Muscle layer of duodenum (tissue), 2 donors: Measurements from ENCODE around the gene PDLIM7.
A peak's percentile ranks its signal among the peaks of the same experiment; 100 is the strongest.

Source experiments
- H3K27ac ChIP-seq: one replicate; pipeline ENCODE4 v1.7.0; 2013; ENCODE audit warnings: mild to moderate bottlenecking, low read length
- H3K27me3 ChIP-seq: one replicate; pipeline ENCODE4 v1.7.0; 2013; ENCODE audit warnings: low read depth, mild to moderate bottlenecking, control low read depth, low read length
- H3K36me3 ChIP-seq, 2 donors: one replicate each; pipeline ENCODE4 v1.7.0; 2013; ENCODE audit warnings: low read length in 2 of 2, control low read depth in 1 of 2, mild to moderate bottlenecking in 1 of 2; ENCODE audit not compliant: insufficient read depth in 2 of 2, control insufficient read depth in 1 of 2
- H3K4me1 ChIP-seq, 2 donors: one replicate each; pipeline ENCODE4 v1.7.0; 2013; ENCODE audit warnings: low read length in 2 of 2, mild to moderate bottlenecking in 2 of 2, control low read depth in 1 of 2, moderate library complexity in 1 of 2; ENCODE audit not compliant: insufficient read depth in 2 of 2, control insufficient read depth in 1 of 2
- H3K4me3 ChIP-seq, 2 donors: one replicate each; pipeline ENCODE4 v1.7.0; 2013; ENCODE audit warnings: low read length in 2 of 2, low read depth in 1 of 2, mild to moderate bottlenecking in 1 of 2
- H3K9me3 ChIP-seq, 2 donors: one replicate each; pipeline ENCODE4 v1.7.0; 2013; ENCODE audit warnings: low read length in 2 of 2, control low read depth in 1 of 2, mild to moderate bottlenecking in 1 of 2; ENCODE audit not compliant: control insufficient read depth in 1 of 2
- donor health status: healthy.

The PDLIM7 gene, protein sequence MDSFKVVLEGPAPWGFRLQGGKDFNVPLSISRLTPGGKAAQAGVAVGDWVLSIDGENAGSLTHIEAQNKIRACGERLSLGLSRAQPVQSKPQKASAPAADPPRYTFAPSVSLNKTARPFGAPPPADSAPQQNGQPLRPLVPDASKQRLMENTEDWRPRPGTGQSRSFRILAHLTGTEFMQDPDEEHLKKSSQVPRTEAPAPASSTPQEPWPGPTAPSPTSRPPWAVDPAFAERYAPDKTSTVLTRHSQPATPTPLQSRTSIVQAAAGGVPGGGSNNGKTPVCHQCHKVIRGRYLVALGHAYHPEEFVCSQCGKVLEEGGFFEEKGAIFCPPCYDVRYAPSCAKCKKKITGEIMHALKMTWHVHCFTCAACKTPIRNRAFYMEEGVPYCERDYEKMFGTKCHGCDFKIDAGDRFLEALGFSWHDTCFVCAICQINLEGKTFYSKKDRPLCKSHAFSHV

DNA sequence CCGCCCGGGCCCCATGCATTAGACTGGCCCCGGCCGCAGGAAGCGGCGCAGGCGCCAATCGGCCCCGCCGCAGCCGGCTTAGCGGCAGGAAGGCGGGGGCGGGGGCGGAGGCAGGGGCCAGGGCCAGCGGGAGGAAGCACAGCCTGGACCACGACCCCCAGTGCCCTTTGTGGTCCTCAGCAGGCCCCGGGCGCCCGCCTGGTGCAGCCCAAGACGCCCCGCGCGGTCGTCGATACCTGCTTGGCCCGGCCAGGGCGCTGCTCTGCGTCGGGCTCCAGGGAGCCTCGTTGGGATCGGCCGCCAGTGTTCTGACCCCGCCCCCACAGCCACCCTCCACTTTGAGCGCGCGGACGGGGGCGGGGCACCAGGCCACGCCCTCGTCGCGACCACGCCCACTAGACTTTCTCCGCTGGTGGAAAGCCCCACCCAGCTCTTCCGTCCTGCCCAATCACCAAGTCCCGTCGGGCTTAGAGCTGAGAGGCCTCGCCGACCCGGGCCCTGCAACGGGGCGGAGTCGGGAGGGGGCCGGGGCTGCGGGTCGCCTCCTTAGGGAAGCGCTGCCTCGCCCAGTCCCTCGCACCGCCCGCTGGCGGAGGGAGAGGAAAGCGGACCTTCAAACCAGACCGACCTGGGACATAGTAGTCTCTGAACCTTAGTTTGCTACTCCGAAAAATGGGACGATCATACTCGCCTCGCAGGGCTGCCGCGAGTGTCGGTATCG, at the start of gene PDLIM7:
TSS of gene PDLIM7 (minus strand) at position 313 of the 721 bp plus-strand sequence. CDS start 1,092 bp downstream, outside the sequence.
- no peaks in the 10 kb centered on the region for H3K9me3 ChIP-seq
- H3K27ac ChIP-seq, result peak within 1 kb of the TSS; percentile 90
- no peaks in the 10 kb centered on the region for H3K27me3 ChIP-seq
- H3K36me3 ChIP-seq, result peaks cover 4 to 21% of the 10 kb centered on the region in 2 donors
- peaks cover 22 to 61% of the 10 kb centered on the region in 2 donors for H3K4me1 ChIP-seq
- peak within 1 kb of the TSS; percentile 62 to 88 for H3K4me3 ChIP-seq

DNA sequence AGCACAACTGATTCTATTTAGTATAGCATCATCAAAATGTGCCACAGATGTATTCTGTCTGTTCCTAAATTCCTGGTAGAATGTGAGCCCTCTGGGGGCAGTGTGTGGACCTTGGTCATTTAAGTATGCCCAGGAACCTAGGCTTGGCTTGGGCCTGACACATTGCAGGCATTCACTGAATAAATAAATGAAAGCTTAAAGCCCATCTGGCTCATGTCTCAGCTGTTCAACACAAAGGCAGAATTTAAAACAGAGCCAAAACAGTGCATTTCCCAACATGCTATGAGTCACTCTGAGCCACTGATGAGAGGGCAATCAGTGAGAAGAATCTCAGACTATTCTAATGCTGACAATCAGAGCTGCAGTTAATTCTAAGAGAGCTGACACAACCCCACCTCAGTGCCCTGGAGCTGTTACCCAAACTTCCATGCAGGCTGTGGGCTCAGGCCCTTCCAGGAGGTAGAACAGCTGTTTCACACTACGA, 48.9 kb upstream of the PDLIM7 start:
- Histone ChIP-seq H3K27ac (peak overlapping the region; percentile 81), H3K27me3 (no peaks in the 10 kb centered on the region), H3K4me3 (no peak overlapping the region), H3K4me1 (peaks cover 20 to 37% of the 10 kb centered on the region in 2 donors), H3K9me3 (no peaks in the 10 kb centered on the region), H3K36me3 (peaks cover 4 to 5% of the 10 kb centered on the region in 2 donors)

DNA sequence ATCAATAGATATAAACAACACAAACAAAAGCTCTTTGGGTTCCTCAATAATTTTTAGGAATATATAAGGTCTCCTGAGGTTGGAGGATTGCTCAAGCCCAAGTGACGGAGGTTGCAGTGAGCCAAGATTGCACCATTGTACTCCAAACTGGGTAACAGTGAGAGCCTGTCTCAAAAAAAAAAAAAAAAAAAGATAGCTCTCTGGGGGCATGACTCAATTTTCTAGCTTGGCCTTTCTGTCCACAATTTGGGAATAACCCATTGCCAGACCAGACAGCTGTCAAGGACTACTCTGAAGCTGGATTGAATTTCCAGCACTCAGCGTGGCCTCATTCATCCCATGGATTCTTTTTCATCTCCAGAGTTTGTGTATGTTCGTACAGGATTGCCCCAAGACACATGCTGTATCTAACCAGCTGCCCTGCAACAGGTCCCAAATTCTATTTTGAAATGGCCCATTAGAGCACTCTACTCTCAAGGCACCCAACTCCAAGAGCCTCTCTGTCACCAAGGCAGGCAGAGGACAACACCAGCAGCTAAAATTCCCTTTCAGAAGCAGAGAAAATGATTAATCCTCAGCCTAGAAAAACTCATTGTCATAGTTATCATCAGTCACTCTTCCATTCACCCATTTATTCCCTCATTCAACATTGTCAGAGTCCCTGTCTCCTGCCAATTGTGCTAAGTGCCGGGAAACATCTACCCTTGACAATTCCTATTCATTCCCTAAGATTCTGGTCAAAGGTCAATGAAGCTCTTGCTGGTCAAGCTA, 48.3 kb upstream of the PDLIM7 start:
- no peak overlapping the region for H3K4me3 ChIP-seq
- no peaks in the 10 kb centered on the region for H3K9me3 ChIP-seq
- peaks cover 20 to 37% of the 10 kb centered on the region in 2 donors for H3K4me1 ChIP-seq
- no peaks in the 10 kb centered on the region for H3K27me3 ChIP-seq
- H3K27ac ChIP-seq, result peak overlapping the region; percentile 81
- peaks cover 4 to 5% of the 10 kb centered on the region in 2 donors for H3K36me3 ChIP-seq

DNA sequence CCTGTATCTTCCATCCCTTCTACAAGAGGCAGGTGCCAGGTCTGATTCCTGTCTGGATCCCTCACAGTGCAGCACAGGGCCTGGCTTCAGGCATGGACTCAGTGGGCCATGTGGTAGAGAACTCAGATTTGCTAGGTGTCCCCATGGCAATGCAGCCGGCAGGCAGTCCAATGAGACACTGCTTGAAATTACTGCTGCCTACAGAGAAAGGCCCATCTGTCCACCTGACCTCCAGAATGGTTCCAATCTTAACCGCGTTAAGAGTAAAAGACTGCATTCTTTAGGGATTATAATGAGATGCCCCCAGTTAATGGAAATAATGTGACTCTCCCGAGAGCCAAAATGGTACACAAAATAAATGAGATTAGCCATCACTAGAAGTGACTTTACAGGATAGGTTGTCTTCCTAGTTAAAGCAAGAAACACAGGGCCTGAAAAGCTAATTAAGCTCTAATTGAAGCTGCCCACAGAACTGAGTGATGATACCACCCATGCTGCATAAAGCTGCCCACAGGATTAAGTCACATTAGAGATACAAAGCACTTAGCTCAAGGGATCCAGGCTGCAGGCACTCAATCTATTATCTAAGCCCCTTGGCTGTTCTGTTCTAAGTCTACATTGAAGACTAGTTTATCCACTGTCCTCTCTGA, 45.5 kb upstream of the PDLIM7 start:
- Histone ChIP-seq H3K4me1 (peaks cover 19 to 47% of the 10 kb centered on the region in 2 donors), H3K27me3 (no peaks in the 10 kb centered on the region), H3K36me3 (peaks cover 4 to 15% of the 10 kb centered on the region in 2 donors), H3K9me3 (no peaks in the 10 kb centered on the region), H3K4me3 (no peak overlapping the region), H3K27ac (no peak overlapping the region)

DNA sequence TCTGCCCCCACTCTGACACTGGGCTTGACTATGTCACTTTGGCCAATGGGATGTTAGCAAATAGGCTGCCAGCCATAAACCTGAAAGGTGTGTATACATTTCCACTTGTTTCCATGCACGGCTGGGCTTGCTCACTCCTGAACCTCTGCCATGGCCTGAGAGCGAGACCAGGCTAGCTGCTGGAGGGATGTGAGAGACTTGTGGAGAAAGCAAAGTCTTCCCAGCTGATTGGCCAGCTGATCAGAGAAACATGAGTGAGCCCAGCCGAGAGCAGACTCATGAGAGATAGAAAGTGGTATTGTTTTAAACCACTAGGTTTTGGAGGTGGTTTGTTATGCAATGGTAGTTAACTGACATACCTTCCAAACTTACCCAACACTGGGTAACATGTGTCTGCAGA, 43.0 kb upstream of the PDLIM7 start:
- Histone ChIP-seq H3K4me3 (no peak overlapping the region), H3K4me1 (peaks cover 11 to 54% of the 10 kb centered on the region in 2 donors), H3K36me3 (peaks cover 19 to 27% of the 10 kb centered on the region in 2 donors), H3K27ac (no peak overlapping the region), H3K27me3 (no peaks in the 10 kb centered on the region), H3K9me3 (no peaks in the 10 kb centered on the region)

DNA sequence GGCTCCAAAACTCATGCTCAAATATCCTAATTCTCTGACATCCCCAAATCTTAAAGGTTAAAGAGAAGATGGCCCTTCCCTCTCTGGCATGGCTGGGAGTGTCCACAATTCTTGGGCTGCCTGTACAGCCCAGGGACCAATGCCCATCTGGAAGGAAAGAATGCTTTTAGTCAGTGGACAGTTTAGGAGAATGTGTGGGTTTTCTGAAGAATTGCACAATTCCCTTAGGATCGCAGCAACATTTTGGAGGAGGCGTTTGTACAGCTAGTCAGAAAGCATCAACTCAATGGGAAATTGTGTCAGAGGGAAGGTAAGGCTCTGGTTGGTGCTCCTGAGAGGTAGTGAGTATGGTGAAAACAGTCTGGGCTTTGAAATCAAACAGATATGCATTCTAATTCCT, 42.0 kb upstream of the PDLIM7 start:
- H3K36me3 ChIP-seq, result peaks cover 19 to 27% of the 10 kb centered on the region in 2 donors
- no peaks in the 10 kb centered on the region for H3K9me3 ChIP-seq
- H3K27ac ChIP-seq, result no peak overlapping the region
- H3K4me1 ChIP-seq, result peaks cover 11 to 50% of the 10 kb centered on the region in 2 donors
- H3K4me3 ChIP-seq, result no peak overlapping the region
- H3K27me3 ChIP-seq, result no peaks in the 10 kb centered on the region

DNA sequence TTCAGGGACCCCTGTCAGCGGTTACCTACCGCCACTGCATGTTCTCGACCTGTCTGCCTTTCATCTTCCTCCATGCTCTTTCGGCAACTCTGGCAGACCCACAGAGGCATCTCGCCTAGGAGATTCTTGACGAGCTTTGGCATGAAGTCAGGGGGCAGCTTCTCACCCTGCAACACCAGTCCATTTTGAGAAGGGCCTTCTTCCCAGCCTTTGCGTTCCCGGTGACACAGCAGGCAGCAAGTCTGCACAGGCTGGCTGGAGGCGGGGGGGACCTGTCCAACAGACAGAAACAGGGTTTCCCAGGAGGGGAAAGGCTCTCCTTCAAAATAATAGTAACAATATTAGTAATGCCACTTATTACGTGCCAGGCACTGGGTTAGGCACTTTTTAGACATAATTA, 41.5 kb upstream of the PDLIM7 start:
- no peak overlapping the region for H3K4me3 ChIP-seq
- H3K27ac ChIP-seq, result no peak overlapping the region
- peaks cover 9 to 45% of the 10 kb centered on the region in 2 donors for H3K4me1 ChIP-seq
- H3K36me3 ChIP-seq, result peaks cover 19 to 28% of the 10 kb centered on the region in 2 donors
- no peaks in the 10 kb centered on the region for H3K27me3 ChIP-seq
- no peaks in the 10 kb centered on the region for H3K9me3 ChIP-seq

DNA sequence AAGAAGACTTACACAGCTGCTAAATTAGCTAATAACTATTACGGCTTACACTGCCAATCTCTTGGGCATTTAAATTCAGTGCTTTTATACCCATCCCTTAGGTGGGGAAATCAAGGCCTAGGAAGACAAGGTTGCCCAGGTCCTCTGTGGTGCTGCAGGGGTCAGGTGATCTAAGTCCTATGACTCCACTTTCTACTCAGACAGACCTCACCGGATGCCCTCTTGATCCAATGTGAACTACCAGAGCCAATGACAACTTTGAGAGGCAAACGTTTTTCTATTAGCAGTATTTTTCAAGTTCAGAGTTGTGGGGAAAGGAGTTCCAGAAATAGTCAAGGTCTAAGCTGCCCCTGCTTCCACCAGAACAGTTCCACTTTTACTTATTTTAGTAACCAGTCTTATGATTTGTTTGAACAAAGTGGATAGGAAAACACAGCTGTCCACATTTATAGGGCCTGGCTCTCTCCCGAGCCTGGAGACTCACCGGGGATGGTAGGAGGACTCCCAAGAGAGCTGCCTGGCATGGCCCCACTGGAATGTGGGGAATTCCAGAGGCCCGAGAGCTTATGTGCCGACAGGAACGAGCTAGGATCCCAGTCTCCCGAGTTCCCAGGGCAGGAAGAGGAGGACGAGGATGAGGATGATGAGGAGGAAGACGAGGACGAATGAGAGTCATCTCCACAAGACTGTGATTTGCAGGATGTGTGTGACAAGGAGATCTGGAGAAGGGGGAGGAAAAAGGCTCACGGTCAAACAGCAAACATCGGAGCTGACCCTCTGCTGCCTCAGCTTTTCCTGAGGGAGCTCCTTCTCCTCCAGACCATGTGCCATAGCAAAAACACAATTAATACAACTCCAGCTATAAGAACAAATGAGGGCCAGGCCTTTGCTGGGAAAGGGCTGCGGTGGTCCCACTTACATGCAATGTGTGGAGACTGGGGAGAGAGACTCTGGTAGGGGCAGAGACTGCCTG, 40.3 kb upstream of the PDLIM7 start:
- H3K4me3 ChIP-seq, result no peak overlapping the region
- peaks cover 26 to 34% of the 10 kb centered on the region in 2 donors for H3K36me3 ChIP-seq
- peak overlapping the region; percentile 61 for H3K27ac ChIP-seq
- no peaks in the 10 kb centered on the region for H3K27me3 ChIP-seq
- H3K4me1 ChIP-seq, result peaks cover 4 to 38% of the 10 kb centered on the region in 2 donors
- H3K9me3 ChIP-seq, result no peaks in the 10 kb centered on the region

DNA sequence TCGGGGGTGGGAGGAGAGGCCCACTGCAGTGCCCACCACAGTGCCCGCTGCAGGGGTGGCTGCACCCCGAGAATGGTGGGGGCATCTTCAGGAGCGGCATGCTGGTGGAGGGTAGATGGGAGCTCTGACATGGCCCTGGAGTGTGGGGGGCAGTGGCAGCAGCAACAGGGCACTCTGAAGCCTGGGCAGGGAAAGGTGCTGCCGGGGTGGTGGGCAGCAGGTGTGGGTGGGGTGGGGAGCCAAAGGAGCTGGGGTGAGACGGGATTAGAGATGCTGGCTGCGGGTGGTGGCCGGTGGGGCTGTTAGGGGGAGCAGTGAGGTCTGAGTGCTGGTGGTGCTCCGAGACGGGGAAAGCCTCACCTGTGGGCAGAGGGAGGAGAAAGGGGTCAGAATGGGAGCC, 39.0 kb upstream of the PDLIM7 start:
- Histone ChIP-seq H3K4me1 (peaks cover 4 to 38% of the 10 kb centered on the region in 2 donors), H3K36me3 (peaks cover 33 to 46% of the 10 kb centered on the region in 2 donors)

DNA sequence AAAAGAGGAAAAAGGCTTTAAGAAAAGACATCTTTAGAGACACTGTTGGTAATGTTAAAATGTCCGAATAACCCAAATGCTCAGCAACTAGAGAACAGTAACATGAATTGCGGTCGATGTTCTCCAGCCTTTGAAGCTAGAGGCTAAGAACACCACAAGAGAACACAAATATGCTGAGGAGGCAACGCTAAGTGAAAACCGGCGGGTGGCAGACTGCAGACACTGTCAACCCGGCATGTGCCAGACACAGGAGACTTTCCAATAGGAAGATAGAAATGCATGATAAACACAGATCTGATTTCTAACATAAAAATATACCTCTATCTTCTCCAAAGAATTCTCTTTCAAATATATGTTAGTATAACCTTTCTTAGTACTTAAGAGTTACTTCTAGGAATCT, 37.7 kb upstream of the PDLIM7 start:
- peaks cover 4 to 38% of the 10 kb centered on the region in 2 donors for H3K4me1 ChIP-seq
- H3K27me3 ChIP-seq, result no peaks in the 10 kb centered on the region
- H3K9me3 ChIP-seq, result no peaks in the 10 kb centered on the region
- H3K36me3 ChIP-seq, result peaks cover 39 to 57% of the 10 kb centered on the region in 2 donors
- no peak overlapping the region for H3K27ac ChIP-seq
- H3K4me3 ChIP-seq, result no peak overlapping the region

More for the DNA sequence above, 39.0 kb upstream of the PDLIM7 start:
- H3K9me3 ChIP-seq, result no peaks in the 10 kb centered on the region
- no peaks in the 10 kb centered on the region for H3K27me3 ChIP-seq
- H3K4me3 ChIP-seq, result no peak overlapping the region
- no peak overlapping the region for H3K27ac ChIP-seq
